ENCODE results near the gene TMEM132D.

DNA sequence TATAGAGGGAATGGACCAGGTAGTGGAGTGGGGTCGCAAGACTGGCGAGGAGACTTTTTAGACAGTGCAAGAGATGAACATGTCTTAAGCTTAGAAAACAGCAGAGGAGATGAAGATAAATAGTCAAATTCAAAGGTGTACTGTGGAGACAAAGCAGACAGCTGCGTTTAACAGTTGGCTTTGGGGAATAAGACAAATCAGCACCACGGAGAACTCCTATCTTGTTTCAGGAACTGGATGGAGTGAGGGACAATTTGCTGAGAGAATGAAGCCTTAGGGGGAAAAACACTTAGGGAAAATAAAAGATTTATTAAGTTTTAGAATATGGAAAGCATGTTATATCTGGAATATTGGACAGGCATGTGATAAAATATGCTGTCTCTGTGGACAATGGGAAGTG lies 591.8 kb downstream of the TMEM132D start:
- TF ChIP-seq POLR2A (IDR thresholded peaks at IDR 0.05; ENCODE audit: low read depth, low read length) (no peak), TAF1 (IDR thresholded peaks at IDR 0.05; ENCODE audit: borderline replicate concordance, low read depth, low read length) (no peak), POLR2AphosphoS5 (IDR thresholded peaks at IDR 0.05; ENCODE audit: low read depth, low read length) (no peak)

All from GM12892 (cell line).